GM21737 (cell line): ENCODE measurements around the gene PFN4.
"Not testable (repeated sequence)": the region's sequence is repeated elsewhere in the genome, so short reads cannot be mapped to it uniquely, and the experiment has no call there.

Source experiments
- ATAC-seq: cut with Tn5 transposase; IDR thresholded peaks from one replicate; pipeline ENCODE4 v1.9.1; 2021; ENCODE audit warnings: mild to moderate bottlenecking, moderate library complexity; ENCODE audit not compliant: unreplicated experiment

PFN4 gene

DNA sequence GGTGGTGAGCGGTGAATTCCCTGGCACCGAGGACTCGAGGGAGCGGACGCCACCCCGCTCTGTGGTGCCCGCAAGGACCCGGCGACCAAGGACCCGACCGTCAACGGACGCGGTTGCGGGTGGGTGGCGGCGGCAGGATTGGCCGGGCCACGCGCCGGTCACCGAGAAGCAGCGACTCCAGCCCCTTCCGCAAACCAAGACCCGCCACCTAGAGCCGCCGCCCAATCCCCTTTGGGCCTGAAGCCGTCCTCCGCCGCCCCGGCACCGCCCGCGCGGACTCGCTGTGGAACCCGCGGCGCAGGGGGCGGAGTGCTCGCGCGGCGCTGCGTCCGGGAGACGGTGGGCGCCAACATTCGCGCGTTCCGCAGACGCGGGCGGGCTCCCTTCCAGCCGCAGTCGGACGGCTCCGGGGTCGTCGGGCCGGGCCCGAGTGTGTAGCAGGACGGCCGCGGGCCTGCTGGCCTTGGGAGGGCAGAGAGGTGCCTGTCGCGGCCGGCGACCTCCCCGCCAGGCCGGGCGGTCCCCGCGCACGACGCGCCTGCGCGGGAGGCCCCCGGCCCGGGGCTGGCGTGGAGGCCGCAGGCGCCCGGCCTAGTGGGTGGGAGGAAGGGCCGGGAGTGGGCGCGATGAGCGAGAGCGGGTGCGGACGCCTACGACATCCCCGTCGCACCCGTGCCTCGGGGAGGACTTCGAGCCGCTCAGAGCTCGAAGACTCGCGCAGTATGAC lies at the start of gene PFN4, which contains the start of gene FAM228B:
Gene PFN4, minus strand, starts transcription at position 140 of the 727 bp plus-strand sequence. CDS start 799 bp downstream, outside the sequence.
Gene FAM228B, plus strand, starts transcription at position 275 of the 727 bp plus-strand sequence. CDS start 893 bp downstream, outside the sequence.
- peak; percentile 92 for ATAC-seq

DNA sequence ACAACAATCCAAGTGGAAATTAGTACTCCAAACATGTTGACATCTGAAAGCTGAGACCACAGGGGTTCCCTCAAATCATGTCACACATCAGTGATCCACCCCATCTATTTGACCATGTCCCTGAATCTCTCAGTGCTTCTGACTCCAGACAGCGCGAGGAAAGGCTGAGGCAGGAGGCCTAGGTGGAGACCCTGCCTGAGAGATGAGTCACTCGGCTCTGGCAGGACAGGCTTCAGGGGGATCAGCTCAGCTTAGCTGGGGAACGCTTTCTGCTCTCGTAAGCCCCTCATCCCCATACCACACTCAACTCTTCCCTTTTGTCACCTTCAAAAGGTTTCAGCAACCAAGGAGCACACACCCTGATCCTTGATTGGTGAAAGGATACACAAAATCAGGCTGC lies 45.9 kb upstream of the PFN4 start:
- ATAC-seq = no peak

DNA sequence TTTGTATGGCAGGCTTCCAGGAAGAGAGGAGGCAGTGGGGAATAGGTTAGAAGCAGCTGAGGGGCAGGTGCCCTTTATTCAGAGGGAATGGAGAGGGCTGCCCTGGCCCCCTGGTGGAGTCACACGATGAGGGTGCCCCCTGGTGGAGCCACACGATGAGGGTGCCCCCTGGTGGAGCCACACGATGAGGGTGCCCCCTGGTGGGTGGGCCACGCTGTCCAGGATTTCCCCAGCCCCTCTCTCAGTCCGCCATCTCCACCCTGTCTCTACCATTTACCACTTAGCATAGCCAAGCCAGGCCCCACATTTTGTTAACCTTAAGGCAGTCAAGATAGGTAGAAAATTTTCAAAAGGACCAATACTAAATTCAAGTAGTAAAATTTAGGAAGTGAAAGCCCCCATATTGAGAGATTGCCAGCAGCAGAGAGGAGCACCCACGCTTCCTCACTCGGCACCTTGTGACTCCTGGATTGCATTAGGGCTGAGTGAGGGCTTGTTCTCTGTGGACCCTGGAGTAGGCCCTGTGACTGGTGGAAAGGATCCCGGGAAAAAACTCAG lies 41.4 kb upstream of the PFN4 start:
- no peak for ATAC-seq

GRCh38 chr2:24163601-24164000 lies 40.5 kb upstream of the PFN4 start:
- ATAC-seq = no peak

- no peak for ATAC-seq
These were observed 40.1 kb upstream of the PFN4 start for GRCh38 chr2:24163186-24163585.

- ATAC-seq = no peak
These were observed 39.4 kb upstream of the PFN4 start for GRCh38 chr2:24162494-24162893.

- ATAC-seq = no peak
These were observed 37.6 kb upstream of the PFN4 start for GRCh38 chr2:24160761-24161160.

GRCh38 chr2:24159708-24160107 lies 36.6 kb upstream of the PFN4 start:
- no peak for ATAC-seq

DNA sequence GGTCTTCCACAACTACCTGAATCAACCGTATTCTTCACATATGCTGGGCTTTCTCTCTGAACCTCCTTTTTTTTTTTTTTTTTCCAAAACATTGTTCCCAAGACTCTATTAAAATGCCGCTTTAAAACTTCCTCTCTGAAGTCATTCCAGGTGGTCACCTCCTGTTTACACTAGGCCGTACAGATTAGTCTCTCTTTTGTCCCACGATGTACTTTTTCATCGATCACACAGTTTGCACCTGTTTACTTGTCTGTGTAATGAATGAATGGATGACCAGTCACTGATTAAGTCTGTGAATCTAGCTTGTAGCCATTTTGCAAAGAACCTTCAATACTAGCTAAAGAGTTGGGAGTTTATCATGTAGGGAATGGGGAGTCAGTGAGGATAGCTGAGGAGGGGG lies 35.0 kb upstream of the PFN4 start:
- no peak for ATAC-seq

GRCh38 chr2:24153478-24153877 lies 30.3 kb upstream of the PFN4 start:
- no peak for ATAC-seq

GRCh38 chr2:24152413-24153197 lies 29.5 kb upstream of the PFN4 start:
- no peak for ATAC-seq

DNA sequence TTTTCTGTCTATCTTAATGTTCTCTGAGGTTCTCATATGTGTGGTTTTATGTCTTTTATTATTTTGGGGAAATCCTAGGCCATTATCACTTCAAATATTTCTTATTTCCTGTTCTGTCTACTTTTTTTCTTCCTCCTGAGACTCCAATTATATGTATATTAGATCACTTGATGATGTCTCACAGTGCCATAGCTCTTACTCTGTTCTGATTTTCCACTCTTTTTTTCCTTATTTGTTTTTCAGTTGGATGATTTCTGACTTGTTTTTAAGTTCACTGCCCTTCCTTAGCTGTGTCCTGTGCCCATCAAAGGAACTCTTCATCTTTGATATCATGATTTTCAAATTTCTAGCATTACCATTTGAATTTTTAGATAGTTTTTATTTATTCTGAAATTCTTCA lies 24.2 kb upstream of the PFN4 start:
- ATAC-seq = no peak

GRCh38 chr2:24140305-24140704 lies 17.2 kb upstream of the PFN4 start:
- not testable (repeated sequence) for ATAC-seq

GRCh38 chr2:24132543-24132942 lies 9.4 kb upstream of the PFN4 start:
- ATAC-seq = no peak

DNA sequence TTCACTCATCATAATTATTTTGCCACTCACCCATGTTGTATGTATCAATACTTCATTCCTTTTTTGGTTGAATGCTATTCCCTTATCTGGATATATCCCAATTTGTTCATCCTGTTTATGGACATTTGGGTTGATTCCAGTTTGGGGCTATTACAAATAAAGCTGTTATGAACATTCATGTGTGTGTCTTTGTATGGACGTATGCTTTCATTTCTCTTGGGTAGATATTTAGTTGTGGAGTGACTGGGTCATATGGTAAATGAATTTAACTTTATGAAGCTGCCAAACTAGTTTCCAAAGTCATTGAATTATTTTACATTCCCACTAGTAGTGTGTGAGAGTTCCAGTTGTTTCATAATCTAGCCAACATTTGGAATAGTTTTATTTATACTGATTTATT lies 2.8 kb upstream of the PFN4 start:
- no peak for ATAC-seq

GRCh38 chr2:24123922-24124580 lies 917 bp upstream of the PFN4 start:
- peak; percentile 15 for ATAC-seq

DNA sequence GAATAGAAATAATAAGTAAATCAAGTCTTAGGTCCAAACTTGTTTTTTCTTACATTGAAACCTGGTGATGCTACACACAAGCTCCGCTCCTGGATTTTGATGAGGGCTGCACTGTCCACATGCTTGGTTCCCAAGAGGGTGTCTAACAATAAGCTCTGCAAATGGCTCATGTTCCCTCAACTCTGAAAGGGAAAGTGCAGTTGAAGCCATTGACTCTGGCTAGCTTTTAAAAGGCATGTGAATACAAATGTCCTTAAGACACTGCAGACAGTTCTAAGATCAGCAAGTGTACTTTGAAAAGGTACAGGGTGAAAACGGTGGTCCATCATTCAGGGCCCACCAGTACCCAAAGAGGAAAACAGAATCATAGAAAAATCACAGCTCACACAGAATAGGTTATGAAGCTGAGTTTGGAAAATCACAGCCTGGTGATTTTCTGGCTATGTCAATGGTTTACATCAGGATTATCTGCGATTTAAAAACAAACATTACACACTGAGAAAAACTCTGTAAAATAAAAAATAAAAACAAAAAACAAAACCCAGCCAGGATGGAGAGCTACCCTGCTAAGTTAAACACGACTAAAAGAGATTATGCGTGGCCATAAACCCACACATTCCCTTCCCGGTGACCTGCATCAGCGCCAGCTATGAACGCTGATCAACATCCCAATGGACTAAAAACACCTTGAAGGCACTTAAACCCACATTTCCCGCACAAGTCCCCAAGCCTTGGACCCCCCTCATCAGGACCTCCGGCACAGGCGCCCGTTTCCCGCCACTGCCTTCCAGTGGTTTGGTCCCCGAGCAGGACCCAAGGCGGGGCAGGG lies 554 bp downstream of the PFN4 start:
- no peak for ATAC-seq

- no peak for ATAC-seq
These were observed 1.7 kb downstream of the PFN4 start for GRCh38 chr2:24121469-24121868.

DNA sequence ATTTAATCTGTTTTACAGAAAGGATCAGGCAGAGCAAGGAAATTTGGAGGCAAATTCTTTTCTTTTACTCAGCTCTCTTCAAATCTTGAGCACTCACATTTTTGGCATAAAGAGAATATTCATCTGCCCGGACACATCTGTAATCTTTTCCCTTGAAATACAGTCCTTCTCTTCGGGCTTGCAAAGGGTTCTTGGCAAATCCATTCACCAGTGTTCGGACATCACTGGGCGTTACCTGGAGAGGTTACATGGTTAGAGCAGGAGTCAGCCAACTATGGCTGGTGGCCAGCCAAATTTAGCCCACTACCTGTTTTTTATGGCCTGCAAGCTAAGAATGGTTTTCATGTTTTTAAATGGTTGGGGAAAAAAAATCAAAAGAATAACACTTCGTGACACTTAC lies 2.1 kb downstream of the PFN4 start:
- ATAC-seq = no peak

DNA sequence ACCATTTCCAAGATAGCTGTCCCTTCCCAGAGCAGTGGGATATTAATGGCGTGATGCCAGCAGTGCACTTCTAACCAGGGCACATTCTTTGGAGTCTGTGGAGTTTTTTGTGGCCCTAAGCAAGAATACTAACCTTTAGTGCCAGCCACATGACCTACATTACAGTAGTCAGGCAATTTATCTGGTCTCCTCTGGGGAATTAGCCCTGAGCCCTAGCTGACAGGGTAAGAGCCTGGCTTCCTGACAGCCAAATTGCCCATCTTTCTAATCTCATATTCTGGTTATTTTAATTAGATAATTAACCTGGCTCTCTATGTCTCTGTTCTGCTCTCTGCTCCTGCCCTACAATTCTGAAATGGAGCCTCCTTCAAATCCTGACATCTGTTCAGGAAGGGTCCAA lies 5.2 kb downstream of the PFN4 start:
- no peak for ATAC-seq
